Osteocyte (in vitro differentiated cells): Measurements from ENCODE around the gene ATP11B. TPM values are rescaled to one million over a fixed set of nuclear protein-coding genes. Genes with fewer than 3 reads are reported as not detected.

ENCODE experiments used
- DNase-seq: peaks from one replicate; pipeline ENCODE4 v3.0.0; 2021; ENCODE audit warnings: mixed read lengths; ENCODE audit not compliant: unreplicated experiment; ENCODE audit errors: extremely low spot score
- H3K27ac Mint-ChIP-seq: one replicate; pipeline ENCODE4 v1.8.0; 2021; ENCODE audit warnings: mild to moderate bottlenecking, mixed read lengths; ENCODE audit not compliant: unreplicated experiment
- H3K27me3 Mint-ChIP-seq: one replicate; pipeline ENCODE4 v1.8.0; 2021; ENCODE audit warnings: mixed read lengths; ENCODE audit not compliant: unreplicated experiment
- H3K36me3 Mint-ChIP-seq: one replicate; pipeline ENCODE4 v1.8.0; 2021; ENCODE audit warnings: mixed read lengths; ENCODE audit not compliant: unreplicated experiment
- H3K4me1 Mint-ChIP-seq: one replicate; pipeline ENCODE4 v1.8.0; 2021; ENCODE audit warnings: mixed read lengths; ENCODE audit not compliant: unreplicated experiment
- H3K4me3 Mint-ChIP-seq: one replicate; pipeline ENCODE4 v1.8.0; 2021; ENCODE audit warnings: mild to moderate bottlenecking, moderate library complexity, mixed read lengths; ENCODE audit not compliant: unreplicated experiment
- H3K9me3 Mint-ChIP-seq: one replicate; pipeline ENCODE4 v1.8.0; 2021; ENCODE audit warnings: mixed read lengths; ENCODE audit not compliant: unreplicated experiment
- total RNA-seq: library from RNA; stranded (reverse); gene quantifications from 2 replicates; pipeline ENCODE4 v1.2.1, GENCODE V29; 2021
- TF ChIP-seq, protein P1 (sequence below): fragments of 200-600 bp; sonication (generic); IDR thresholded peaks from 2 replicates; pipeline ENCODE4 v1.5.0; 2021; ENCODE audit warnings: antibody characterized with exemption, mild to moderate bottlenecking, moderate library complexity

The ATP11B gene
- total RNA-seq, 1 donor from 2014 or later: 69.2 TPM

DNA sequence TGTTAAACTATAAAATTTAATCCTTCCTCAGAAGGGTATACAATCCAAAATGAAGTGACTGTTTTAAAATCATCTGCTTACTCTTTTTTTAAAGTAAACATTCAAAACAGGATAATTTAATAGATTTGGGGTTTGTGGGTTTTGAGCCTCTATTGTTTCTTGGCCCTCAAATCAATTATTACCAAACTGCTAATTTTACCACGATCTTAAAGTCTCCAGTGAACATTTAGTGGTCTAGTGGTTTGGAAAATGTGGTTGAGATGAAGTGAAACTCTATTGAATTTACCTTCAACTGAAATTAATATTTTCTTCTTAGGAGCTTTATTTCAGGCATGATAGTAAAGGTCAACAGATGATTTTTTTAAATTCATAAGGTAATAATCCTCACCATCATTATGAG, 11.2 kb upstream of the ATP11B start:
- Mint-ChIP-seq H3K36me3 (no peaks in the 10 kb centered on the region), H3K4me1 (peaks cover 3% of the 10 kb centered on the region), H3K4me3 (no peak overlapping the region), H3K27me3 (peaks cover 30% of the 10 kb centered on the region), H3K9me3 (no peaks in the 10 kb centered on the region), H3K27ac (no peak overlapping the region)
- TF ChIP-seq, protein P1, sequence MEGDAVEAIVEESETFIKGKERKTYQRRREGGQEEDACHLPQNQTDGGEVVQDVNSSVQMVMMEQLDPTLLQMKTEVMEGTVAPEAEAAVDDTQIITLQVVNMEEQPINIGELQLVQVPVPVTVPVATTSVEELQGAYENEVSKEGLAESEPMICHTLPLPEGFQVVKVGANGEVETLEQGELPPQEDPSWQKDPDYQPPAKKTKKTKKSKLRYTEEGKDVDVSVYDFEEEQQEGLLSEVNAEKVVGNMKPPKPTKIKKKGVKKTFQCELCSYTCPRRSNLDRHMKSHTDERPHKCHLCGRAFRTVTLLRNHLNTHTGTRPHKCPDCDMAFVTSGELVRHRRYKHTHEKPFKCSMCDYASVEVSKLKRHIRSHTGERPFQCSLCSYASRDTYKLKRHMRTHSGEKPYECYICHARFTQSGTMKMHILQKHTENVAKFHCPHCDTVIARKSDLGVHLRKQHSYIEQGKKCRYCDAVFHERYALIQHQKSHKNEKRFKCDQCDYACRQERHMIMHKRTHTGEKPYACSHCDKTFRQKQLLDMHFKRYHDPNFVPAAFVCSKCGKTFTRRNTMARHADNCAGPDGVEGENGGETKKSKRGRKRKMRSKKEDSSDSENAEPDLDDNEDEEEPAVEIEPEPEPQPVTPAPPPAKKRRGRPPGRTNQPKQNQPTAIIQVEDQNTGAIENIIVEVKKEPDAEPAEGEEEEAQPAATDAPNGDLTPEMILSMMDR: no peak
- DNase-seq: no peak

- H3K4me1 Mint-ChIP-seq: peaks cover 13% of the 10 kb centered on the region
- H3K27me3 Mint-ChIP-seq: peaks cover 30% of the 10 kb centered on the region
- H3K4me3 Mint-ChIP-seq: no peak overlapping the region
- H3K9me3 Mint-ChIP-seq: no peaks in the 10 kb centered on the region
- DNase-seq: no peak
- H3K27ac Mint-ChIP-seq: no peak overlapping the region
- TF ChIP-seq, protein P1: no peak
- no peaks in the 10 kb centered on the region for H3K36me3 Mint-ChIP-seq
These were observed 10.2 kb upstream of the ATP11B start for GRCh38 chr3:182783106-182783505.

DNA sequence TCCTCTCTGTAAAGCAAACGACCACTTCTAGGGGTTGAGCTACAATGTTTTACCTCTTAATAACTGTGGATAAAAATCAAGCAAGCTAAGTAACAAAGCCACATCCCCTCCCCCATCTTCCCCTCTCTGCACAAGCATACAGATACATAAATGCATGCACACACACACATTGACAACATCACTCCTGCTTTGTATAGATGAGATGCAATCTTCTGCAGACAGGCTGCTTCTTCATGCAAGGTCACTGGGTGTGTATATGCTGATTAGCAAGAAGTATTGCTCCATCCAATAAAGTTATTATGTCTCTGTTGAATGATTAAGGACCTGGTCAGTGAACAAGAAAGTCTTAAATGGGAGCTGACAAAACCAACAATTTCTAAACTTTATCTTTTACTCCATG, 8.8 kb upstream of the ATP11B start:
- H3K4me1 Mint-ChIP-seq: peaks cover 15% of the 10 kb centered on the region
- no peaks in the 10 kb centered on the region for H3K9me3 Mint-ChIP-seq
- no peaks in the 10 kb centered on the region for H3K36me3 Mint-ChIP-seq
- no peak overlapping the region for H3K27ac Mint-ChIP-seq
- peaks cover 33% of the 10 kb centered on the region for H3K27me3 Mint-ChIP-seq
- DNase-seq: no peak
- no peak overlapping the region for H3K4me3 Mint-ChIP-seq
- TF ChIP-seq, protein P1: no peak

DNA sequence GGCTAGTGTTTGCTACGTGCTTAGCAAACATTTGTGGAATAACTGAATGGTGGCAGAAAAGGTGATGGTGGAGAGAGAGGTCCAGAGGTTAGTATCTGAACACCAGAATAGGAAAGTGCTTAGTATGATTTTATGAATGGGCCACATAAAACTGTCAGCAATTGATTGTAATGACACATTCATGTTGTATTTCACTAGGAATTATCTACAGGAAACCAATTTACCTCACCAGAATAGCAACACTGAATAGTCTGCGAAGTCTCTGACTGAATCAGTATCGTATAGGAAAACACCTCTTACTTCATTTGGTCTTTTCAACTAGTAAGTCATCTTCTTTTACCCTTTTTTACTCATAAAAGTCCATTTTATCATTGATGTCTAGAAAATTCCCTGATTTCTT, 8.2 kb upstream of the ATP11B start:
- Mint-ChIP-seq H3K9me3 (no peaks in the 10 kb centered on the region), H3K4me3 (no peak overlapping the region), H3K27me3 (peaks cover 33% of the 10 kb centered on the region), H3K36me3 (no peaks in the 10 kb centered on the region), H3K4me1 (peaks cover 15% of the 10 kb centered on the region), H3K27ac (no peak overlapping the region)
- DNase-seq: no peak
- TF ChIP-seq, protein P1: no peak

DNA sequence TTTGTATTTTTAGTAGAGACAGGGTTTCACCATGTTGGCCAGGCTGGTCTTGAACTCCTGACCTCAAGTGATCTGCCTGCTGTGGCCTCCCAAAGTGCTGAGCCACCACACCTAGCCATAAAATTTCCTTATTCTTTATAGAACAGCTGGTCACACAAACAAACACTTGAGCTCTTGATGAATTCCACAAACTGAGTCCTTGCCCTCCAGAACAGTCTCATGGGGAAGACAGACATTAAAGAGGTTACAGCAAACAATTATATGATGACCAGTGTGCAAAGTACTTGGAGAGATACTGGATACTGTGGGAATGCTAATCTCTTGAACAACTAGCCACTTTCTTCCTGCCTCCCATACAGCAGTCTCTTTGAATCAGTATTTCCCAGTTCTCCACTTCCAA, 7.5 kb upstream of the ATP11B start:
- DNase-seq: no peak
- H3K4me1 Mint-ChIP-seq: peaks cover 15% of the 10 kb centered on the region
- TF ChIP-seq, protein P1: no peak
- no peak overlapping the region for H3K4me3 Mint-ChIP-seq
- no peaks in the 10 kb centered on the region for H3K36me3 Mint-ChIP-seq
- peaks cover 32% of the 10 kb centered on the region for H3K27me3 Mint-ChIP-seq
- no peak overlapping the region for H3K27ac Mint-ChIP-seq
- H3K9me3 Mint-ChIP-seq: no peaks in the 10 kb centered on the region
